RWPE1 (cell line): ENCODE measurements around the gene ELOA.
A peak's percentile ranks its signal among the peaks of the same experiment; 100 is the strongest.
"Not testable (repeated sequence)": the region's sequence is repeated elsewhere in the genome, so short reads cannot be mapped to it uniquely, and the experiment has no call there.

Source experiments
- CTCF ChIA-PET: fragments of 350-600 bp; sonication (Branson Sonifier 250); formaldehyde crosslinking; extraction: SDS; loops from one replicate; lab custom pipeline; 2021; lab: Yijun Ruan, JAX
- POLR2A ChIA-PET: fragments of 400-600 bp; formaldehyde crosslinking; extraction: SDS; loops from one replicate; lab custom pipeline; 2020; ENCODE audit warnings: antibody characterized with exemption; ENCODE audit not compliant: low non-redundant PET; lab: Yijun Ruan, JAX
- DNase-seq: peaks from one replicate; pipeline ENCODE4 v3.0.0; 2012; ENCODE audit warnings: low spot score
- H3K27ac ChIP-seq: fragments of 450-650 bp; 2 replicates; pipeline ENCODE4 v1.5.1; 2017
- TF ChIP-seq, protein P1 (sequence below): fragments of 450-650 bp; conservative IDR thresholded peaks from 2 replicates; pipeline ENCODE4 v1.5.1; 2017; ENCODE audit warnings: low read depth, mild to moderate bottlenecking

Gene ELOA

GRCh38 chr1:23732363-23733224 lies 10.7 kb upstream of the ELOA start:
- CTCF ChIA-PET = interaction anchor here (0.8 kb wide), 1 partner anchor 1589 kb away, joined by 7 read pairs; no protein-coding TSS in a partner anchor
- POLR2A ChIA-PET = no interaction called here

GRCh38 chr1:23733281-23733680 lies 10.0 kb upstream of the ELOA start:
- POLR2A ChIA-PET, H3K27ac ChIP-seq, CTCF ChIA-PET: not testable (repeated sequence)

More at GRCh38 chr1:23732363-23733224, 10.7 kb upstream of the ELOA start:
- TF ChIP-seq, protein P1, sequence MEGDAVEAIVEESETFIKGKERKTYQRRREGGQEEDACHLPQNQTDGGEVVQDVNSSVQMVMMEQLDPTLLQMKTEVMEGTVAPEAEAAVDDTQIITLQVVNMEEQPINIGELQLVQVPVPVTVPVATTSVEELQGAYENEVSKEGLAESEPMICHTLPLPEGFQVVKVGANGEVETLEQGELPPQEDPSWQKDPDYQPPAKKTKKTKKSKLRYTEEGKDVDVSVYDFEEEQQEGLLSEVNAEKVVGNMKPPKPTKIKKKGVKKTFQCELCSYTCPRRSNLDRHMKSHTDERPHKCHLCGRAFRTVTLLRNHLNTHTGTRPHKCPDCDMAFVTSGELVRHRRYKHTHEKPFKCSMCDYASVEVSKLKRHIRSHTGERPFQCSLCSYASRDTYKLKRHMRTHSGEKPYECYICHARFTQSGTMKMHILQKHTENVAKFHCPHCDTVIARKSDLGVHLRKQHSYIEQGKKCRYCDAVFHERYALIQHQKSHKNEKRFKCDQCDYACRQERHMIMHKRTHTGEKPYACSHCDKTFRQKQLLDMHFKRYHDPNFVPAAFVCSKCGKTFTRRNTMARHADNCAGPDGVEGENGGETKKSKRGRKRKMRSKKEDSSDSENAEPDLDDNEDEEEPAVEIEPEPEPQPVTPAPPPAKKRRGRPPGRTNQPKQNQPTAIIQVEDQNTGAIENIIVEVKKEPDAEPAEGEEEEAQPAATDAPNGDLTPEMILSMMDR = no peak
- H3K27ac ChIP-seq = no peak overlapping the region
- peak; percentile 23 for DNase-seq

DNA sequence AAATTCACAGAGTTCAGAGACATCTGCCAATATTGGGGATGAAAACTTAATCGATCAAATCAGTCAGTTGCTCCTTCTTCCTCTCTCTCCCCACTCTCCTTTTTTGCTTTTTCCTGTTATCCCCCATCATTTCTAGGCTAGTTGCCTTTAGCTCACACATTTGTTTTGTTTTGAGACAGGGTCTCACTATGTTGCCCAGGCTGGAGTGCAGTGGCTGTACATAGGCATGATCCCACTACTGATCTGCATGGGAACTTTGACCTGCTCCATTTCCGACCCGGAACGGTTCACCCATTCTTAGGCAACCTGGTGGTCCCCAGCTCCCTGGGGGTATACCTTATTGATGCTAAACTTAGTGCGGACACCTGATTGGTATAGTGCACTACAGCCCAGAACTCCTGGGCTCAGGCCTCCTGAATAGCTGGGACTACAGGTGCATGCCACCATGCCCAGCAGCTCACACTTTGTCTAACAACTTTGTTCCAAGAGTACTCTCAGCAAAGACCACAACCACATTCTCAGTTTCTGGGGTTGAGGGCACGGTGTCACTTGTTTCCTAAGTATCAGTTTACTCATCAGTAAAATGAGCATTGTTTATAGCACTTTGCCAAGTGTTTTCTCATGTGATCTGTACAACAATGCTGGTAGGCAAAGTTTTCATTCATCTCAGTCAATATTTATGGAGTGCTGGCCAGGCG lies 6.7 kb upstream of the ELOA start:
- ChIA-PET POLR2A (no interaction called here), CTCF (interaction anchor here (0.7 kb wide), 1 partner anchor 746 kb away, joined by 3 read pairs; no protein-coding TSS in a partner anchor)
- TF ChIP-seq, protein P1 = no peak
- H3K27ac ChIP-seq = no peak overlapping the region
- no peak for DNase-seq

More at GRCh38 chr1:23733281-23733680, 10.0 kb upstream of the ELOA start:
- DNase-seq = not testable (repeated sequence)

GRCh38 chr1:23741609-23742008 lies 1.7 kb upstream of the ELOA start:
- TF ChIP-seq, protein P1 = no peak
- H3K27ac ChIP-seq = no peak overlapping the region
- no peak for DNase-seq
- ChIA-PET POLR2A (no interaction called here), CTCF (interaction anchor here (0.5 kb wide), 1 partner anchor 50 kb away, joined by 3 read pairs; the partner anchor contains the start of gene RPL11)

GRCh38 chr1:23742670-23743286 lies 493 bp upstream of the ELOA start:
- CTCF ChIA-PET = interaction anchor here (1.3 kb wide), 1 partner anchor 51 kb away, joined by 6 read pairs; the partner anchor contains the start of gene RPL11
- peak overlapping the region; percentile 85 for H3K27ac ChIP-seq

DNA sequence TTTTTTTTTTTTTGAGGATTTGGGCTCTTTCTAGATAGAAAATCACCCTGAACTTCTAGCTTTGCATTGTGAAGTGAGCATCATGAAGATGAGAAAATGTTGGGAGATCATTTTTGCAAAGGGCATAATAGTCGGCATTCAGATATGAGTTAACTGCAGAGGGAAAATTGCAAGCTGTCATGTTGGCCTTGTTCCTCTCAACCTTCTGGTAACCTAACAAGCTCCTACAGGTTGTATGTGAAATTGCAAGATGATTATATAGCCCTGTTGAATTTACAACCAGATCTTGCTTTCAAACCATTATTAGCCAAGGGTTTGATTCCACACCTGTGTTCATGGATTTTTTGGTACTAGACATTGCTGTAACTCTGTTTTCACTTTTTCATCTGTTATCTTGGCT lies 2.2 kb downstream of the ELOA start:
- POLR2A ChIA-PET = interaction anchor here (0.5 to 0.6 kb wide), 2 partner anchors 34 to 69 kb away, joined by 4 to 6 read pairs; no protein-coding TSS in a partner anchor
- CTCF ChIA-PET = interaction anchor here (0.6 to 0.9 kb wide), 5 partner anchors 18 to 424 kb away, joined by 3 to 4 read pairs (median 4); no protein-coding TSS in a partner anchor
- peak; percentile 55 for DNase-seq
- TF ChIP-seq, protein P1 = peak; percentile 29; the same call in 1 of the 2 replicates
- H3K27ac ChIP-seq = no peak overlapping the region

More at GRCh38 chr1:23742670-23743286, 493 bp upstream of the ELOA start:
- POLR2A ChIA-PET = interaction anchor here (0.6 to 1.8 kb wide), 2 partner anchors 51 to 54 kb away, joined by 3 to 7 read pairs; partner anchors contain the start of gene RPL11
- no peak for DNase-seq
- TF ChIP-seq, protein P1 = no peak
